LoVo (cell line): ENCODE measurements around the gene RPAP3.
A peak's percentile ranks its signal among the peaks of the same experiment; 100 is the strongest.

Experiments used
- DNase-seq: peaks from one replicate; pipeline ENCODE4 v3.0.0-alpha.2; 2016; ENCODE audit warnings: low spot score

Gene RPAP3

GRCh38 chr12:47743311-47743860 lies 37.6 kb upstream of the RPAP3 start:
- no peak for DNase-seq

- DNase-seq = peak; percentile 63
Measured at GRCh38 chr12:47742253-47742825, 36.5 kb upstream of the RPAP3 start.

GRCh38 chr12:47741340-47741703 lies 35.5 kb upstream of the RPAP3 start:
- DNase-seq = peak; percentile 38

GRCh38 chr12:47740606-47741339 lies 34.9 kb upstream of the RPAP3 start:
- no peak for DNase-seq

- DNase-seq = no peak
Measured at GRCh38 chr12:47739979-47740378, 34.1 kb upstream of the RPAP3 start.

GRCh38 chr12:47739297-47739696 lies 33.5 kb upstream of the RPAP3 start:
- no peak for DNase-seq

GRCh38 chr12:47737936-47738594 lies 32.2 kb upstream of the RPAP3 start:
- DNase-seq = no peak

GRCh38 chr12:47736877-47737676 lies 31.2 kb upstream of the RPAP3 start:
- no peak for DNase-seq

- DNase-seq = no peak
Measured at GRCh38 chr12:47736216-47736615, 30.4 kb upstream of the RPAP3 start.

- no peak for DNase-seq
Measured at GRCh38 chr12:47735649-47736048, 29.8 kb upstream of the RPAP3 start.

GRCh38 chr12:47734725-47735480 lies 29.1 kb upstream of the RPAP3 start:
- no peak for DNase-seq

GRCh38 chr12:47733142-47733541 lies 27.3 kb upstream of the RPAP3 start:
- no peak for DNase-seq

GRCh38 chr12:47732504-47732903 lies 26.7 kb upstream of the RPAP3 start:
- DNase-seq = no peak

GRCh38 chr12:47731723-47732122 lies 25.9 kb upstream of the RPAP3 start:
- no peak for DNase-seq

- no peak for DNase-seq
Measured at GRCh38 chr12:47730341-47730744, 24.5 kb upstream of the RPAP3 start.

GRCh38 chr12:47729233-47729632 lies 23.4 kb upstream of the RPAP3 start:
- no peak for DNase-seq

- DNase-seq = no peak
Measured at GRCh38 chr12:47725893-47726292, 20.1 kb upstream of the RPAP3 start.

GRCh38 chr12:47725091-47725772 lies 19.4 kb upstream of the RPAP3 start, which contains the start of gene ENDOU:
TSS of gene ENDOU (minus strand) at chr12:47725490. CDS start at chr12:47725413, 77 bp downstream.
- no peak for DNase-seq

GRCh38 chr12:47722941-47723631 lies 17.3 kb upstream of the RPAP3 start:
- no peak for DNase-seq

GRCh38 chr12:47722136-47722834 lies 16.5 kb upstream of the RPAP3 start:
- DNase-seq = no peak
